GM19468 (cell line): ENCODE measurements around the gene MAGED1.

Experiments
- ATAC-seq: cut with Tn5 transposase; IDR thresholded peaks from one replicate; pipeline ENCODE4 v1.9.1; 2021; ENCODE audit warnings: mild to moderate bottlenecking, moderate library complexity, moderate number of reproducible peaks; ENCODE audit not compliant: unreplicated experiment; ENCODE audit errors: extremely low read depth

The MAGED1 gene

DNA sequence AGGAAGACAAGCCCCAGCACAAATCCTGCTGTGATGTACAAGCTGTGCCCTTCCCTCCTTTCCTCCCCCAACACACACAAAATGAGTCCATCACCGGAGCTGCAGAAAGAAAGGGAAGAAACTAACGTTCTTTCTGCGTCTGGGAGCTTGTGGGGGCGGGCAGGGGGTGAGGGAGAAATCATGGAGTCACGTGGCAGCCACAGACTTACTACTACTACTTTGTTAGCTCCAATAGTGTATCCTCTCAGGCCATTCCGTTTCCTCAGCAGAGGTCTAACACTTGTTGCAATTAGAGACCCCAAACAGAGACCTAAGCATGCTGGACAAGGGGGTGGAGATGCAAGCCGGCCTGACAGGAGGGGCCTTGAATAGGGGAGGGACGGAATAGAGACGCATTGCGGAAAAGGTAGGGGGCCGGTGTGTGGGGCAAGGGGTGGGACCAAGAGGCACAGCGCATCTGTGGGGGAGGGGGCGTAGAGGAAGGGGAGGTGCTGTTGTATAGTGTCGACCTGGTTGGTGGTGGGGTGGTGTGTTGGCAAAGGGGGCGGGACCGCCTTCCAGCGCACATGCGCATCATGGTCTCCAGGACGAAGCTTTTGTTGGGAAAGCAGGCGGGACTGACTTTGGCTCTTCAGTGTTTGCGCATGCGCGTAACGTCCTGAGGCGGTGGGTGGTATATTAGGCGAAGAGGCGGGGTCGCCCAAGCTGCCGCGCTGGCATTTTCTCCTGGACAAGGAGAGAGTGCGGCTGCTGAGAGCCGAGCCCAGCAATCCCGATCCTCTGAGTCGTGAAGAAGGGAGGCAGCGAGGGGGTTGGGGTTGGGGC is at the start of gene MAGED1:
TSS of gene MAGED1 (plus strand) at position 703 of the 825 bp plus-strand sequence. CDS start 682 bp downstream, outside the sequence.
- ATAC-seq = peak; percentile 57

GRCh38 chrX:51847463-51847862 is 46.0 kb upstream of the MAGED1 start:
- no peak for ATAC-seq

DNA sequence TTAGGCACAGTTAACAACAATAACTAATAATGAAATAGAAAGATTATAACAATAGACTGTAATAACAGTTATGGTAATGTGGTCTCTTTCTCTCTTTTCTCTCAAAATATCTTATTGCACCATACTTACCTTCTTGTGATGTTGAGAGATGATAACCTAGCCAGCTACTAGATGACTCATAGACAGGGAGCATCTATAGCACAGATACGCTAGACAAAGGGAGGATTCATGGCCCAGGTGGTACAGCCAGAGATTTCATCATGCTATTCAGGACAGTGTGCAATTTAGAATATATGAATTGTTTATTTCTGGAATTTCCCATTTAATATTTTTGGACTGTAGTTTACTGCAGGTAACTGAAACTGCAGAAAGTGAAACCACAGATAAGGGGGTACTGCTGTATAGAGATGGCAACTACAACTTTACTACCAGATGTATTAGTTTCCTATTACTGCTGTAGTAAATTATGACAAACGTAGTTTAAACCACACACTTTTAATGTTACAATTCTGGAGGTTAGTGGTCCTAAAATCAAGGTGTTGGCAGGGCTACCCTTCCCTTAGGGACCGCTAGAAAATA is 41.8 kb upstream of the MAGED1 start:
- ATAC-seq = peak; percentile 19

- no peak for ATAC-seq
Measured at GRCh38 chrX:51852096-51852495, 41.3 kb upstream of the MAGED1 start.

- ATAC-seq = no peak
Measured at GRCh38 chrX:51852621-51853020, 40.8 kb upstream of the MAGED1 start.

- no peak for ATAC-seq
Measured at GRCh38 chrX:51853251-51853650, 40.2 kb upstream of the MAGED1 start.

- ATAC-seq = no peak
Measured at GRCh38 chrX:51855698-51856097, 37.7 kb upstream of the MAGED1 start.

- ATAC-seq = no peak
Measured at GRCh38 chrX:51857159-51857733, 36.2 kb upstream of the MAGED1 start.

- no peak for ATAC-seq
Measured at GRCh38 chrX:51860679-51861078, 32.7 kb upstream of the MAGED1 start.

DNA sequence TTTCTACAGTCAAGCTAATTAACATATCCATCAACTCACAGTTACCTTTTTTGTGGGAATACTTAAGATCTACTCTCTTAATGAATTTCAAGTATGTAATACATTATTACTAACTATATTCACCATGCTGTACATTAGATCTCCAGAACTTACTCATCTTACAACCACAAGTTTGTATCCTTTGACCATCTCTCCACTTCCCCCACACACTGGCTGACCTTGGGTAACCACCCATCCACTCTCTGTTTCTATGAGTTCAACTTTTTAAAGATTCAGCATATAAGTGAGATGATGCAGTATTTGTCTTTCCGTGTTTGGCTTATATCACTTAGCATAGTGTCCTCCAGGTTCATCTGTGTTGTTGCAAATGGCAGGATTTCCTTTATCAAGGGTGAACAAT is 30.5 kb upstream of the MAGED1 start:
- no peak for ATAC-seq

- no peak for ATAC-seq
Measured at GRCh38 chrX:51866210-51866609, 27.2 kb upstream of the MAGED1 start.

DNA sequence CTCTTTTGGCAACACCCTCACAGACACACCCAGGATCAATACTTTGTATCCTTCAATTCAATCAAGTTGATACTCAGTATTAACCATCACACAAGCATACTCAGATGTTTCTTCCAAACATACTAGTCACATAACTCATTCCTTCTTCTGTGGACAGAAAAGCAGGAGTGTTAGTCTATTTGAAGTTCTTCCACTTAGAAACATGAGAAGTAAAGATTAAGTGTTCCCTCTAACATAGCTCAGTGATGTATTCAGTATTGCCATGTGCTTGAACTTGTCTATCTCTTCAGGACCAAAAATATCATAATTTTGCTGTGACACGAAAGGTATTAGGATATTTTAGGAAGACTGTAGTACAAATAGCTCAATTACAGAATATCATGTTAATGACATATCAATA is 25.8 kb upstream of the MAGED1 start:
- ATAC-seq = no peak

DNA sequence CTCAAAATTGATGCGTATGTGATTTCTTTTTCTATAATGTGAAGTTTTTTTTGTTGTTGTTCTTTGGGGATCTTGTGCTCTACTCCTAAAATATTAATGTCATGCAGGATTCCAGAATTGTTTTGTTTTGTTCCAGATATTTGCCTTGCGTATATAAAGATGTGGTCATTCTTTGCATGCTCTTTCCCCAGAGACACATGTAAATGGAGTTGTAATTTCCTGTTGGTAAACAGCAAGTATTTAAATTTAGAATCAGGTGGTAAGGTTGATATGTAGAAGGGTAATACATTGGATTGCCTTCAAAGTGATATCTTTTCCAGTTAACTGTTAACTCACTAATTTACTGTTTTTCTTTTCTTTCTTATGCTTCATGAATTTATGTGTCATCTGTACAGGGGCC is 23.1 kb upstream of the MAGED1 start:
- ATAC-seq = no peak

DNA sequence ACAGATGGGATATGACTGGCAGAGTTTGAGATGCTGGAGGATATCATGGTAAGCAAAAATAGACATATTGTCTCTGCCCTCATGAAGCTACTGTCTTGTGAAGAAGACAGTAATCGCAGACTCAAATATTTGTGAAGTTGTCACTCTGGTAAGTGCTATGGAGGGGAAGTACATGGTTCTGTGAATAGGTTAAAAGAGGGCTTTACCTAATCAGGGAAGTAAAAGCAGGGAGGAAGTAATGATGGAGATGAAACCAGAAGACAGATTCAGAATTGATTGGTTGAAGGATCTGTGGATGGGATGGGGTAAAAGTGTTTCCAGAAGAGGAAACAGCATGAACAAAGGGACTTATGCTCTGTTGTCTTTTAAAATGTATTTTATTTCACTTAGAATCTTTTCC is 19.3 kb upstream of the MAGED1 start:
- ATAC-seq = no peak

- no peak for ATAC-seq
Measured at GRCh38 chrX:51876441-51876840, 17.0 kb upstream of the MAGED1 start.

- no peak for ATAC-seq
Measured at GRCh38 chrX:51878056-51878455, 15.4 kb upstream of the MAGED1 start.

DNA sequence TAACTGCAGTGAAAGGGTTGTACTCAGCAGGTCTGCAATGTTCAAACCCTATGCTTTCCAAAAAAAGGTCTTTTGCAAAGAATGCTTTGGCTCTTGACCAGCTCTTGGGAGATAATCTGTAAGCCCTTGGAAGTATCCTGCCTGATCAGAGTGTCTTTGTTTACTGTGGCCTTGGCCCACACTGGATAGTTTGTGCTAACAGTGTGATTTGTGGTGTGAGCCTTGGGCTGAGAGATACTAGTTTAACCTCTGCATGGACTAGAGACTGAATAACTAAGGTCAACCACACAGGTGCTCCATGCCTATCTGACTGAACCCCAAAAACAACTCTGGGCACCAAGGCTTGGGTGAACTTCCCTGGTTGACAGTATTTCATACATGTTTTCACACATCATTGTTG is 3.6 kb upstream of the MAGED1 start:
- ATAC-seq = no peak

DNA sequence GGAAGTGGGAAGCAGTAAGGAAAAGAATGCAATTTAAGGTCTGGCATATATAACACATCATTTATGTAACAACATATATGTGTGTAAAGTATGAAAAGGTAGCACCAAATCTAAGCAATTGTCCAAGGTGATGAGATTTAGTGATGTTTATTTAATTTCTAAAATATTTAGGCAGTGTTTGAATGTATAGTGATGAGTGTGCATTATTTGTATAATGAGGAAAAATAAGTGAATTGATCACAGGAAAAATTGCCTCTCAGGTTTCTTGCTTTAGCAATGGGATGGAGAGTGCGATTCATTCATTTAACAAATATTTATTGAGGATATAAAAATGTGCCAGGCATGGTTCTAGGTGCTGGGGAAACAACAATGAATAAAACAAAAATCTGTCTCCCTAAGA is 2.2 kb upstream of the MAGED1 start:
- no peak for ATAC-seq

DNA sequence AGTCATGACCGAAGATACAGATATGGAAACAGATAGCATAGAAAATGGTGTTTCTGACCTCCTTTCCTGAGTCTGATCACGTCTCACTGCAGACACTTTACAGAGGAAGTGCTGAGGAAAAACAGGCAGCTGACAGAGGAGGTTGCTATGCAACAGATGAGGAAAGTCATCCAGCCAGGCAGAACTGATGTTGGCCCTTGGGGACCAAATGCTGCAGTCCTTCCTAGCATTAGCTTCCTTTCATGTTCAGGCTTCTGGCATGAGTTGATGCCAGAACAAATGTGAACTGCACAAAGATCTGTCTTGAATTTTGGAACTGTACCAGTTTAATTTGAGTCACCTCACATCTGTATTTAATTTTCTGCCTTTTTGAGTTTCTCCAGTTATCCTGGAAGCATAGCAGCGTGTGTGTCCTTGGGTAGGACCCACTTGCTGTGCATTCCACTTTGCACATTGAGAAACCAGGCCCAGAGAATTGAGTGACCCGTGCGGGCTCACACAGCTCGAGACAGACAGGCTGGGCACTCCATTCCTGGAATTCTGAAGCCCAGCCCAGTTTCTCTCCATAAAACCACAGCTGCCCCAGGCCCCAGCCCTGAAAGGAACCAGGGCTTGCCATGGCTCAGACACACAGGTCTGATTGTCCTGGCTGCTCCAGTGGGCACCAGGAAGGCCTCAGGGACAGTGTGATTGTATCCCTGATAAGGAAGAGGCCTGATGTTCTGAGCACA is 1.4 kb upstream of the MAGED1 start:
- no peak for ATAC-seq

GRCh38 chrX:51893931-51894696 is 691 bp downstream of the MAGED1 start:
- ATAC-seq = no peak
